K562 (cell line): Measurements from ENCODE around the gene EHD2. TPM values are rescaled to one million over a fixed set of nuclear protein-coding genes. Genes with fewer than 3 reads are reported as not detected.

Source experiments
- ARID1B ChIP-seq: fragments of 450-650 bp; IDR thresholded peaks from 2 replicates; pipeline ENCODE4 v1.6.1; 2016; ENCODE audit warnings: antibody characterized with exemption, mild to moderate bottlenecking, inconsistent platforms
- ELF4 ChIP-seq: fragments of 450-650 bp; formaldehyde crosslinking; IDR thresholded peaks from 2 replicates; pipeline ENCODE4 v1.4.0; 2022; ENCODE audit warnings: missing genetic modification characterization
- ETV6 ChIP-seq, 3 experiments: fragments of 150-350 bp in 1 of 3; sonication (generic) in 1 of 3; formaldehyde crosslinking in 1 of 3; IDR thresholded peaks; 2 replicates each; pipeline versions ENCODE4 v1.6.1 to v1.8.0; 2014 to 2022; ENCODE audit warnings: borderline replicate concordance in 2 of 3, low read depth in 2 of 3, antibody characterized with exemption in 1 of 3, low read length in 1 of 3, mild to moderate bottlenecking in 1 of 3, missing genetic modification reagents in 1 of 3
- GTF2E2 ChIP-seq: fragments of 200-800 bp; sonication (Bioruptor generic); IDR thresholded peaks from 2 replicates; pipeline ENCODE4 v1.6.1; 2016; ENCODE audit warnings: missing genetic modification characterization, missing compliant biosample characterization
- HOXB6 ChIP-seq: fragments of 250-450 bp; sonication (Bioruptor Pico); IDR thresholded peaks from 2 replicates; pipeline ENCODE4 v1.5.1; 2022; ENCODE audit warnings: mild to moderate bottlenecking, borderline replicate concordance
- KLF1 ChIP-seq: fragments of 450-650 bp; IDR thresholded peaks from 2 replicates; pipeline ENCODE4 v1.6.1; 2016; ENCODE audit warnings: missing genetic modification characterization, missing compliant biosample characterization
- KLF13 ChIP-seq: fragments of 450-650 bp; IDR thresholded peaks from 2 replicates; pipeline ENCODE4 v1.6.1; 2016; ENCODE audit warnings: missing genetic modification characterization, low read depth, mild to moderate bottlenecking, missing compliant biosample characterization, moderate library complexity, borderline replicate concordance
- KLF6 ChIP-seq: fragments of 250-450 bp; sonication (Bioruptor Pico); IDR thresholded peaks from 2 replicates; pipeline ENCODE4 v1.4.0; 2020; ENCODE audit warnings: mild to moderate bottlenecking, moderate library complexity, borderline replicate concordance
- MAFK ChIP-seq: IDR thresholded peaks from 2 replicates; pipeline ENCODE4 v1.6.1; 2011; ENCODE audit warnings: low read length, improper control_type of control experiment
- NR1H2 ChIP-seq: sonication (generic); formaldehyde crosslinking; IDR thresholded peaks from 2 replicates; pipeline ENCODE4 v1.4.0; 2020; ENCODE audit warnings: mild to moderate bottlenecking, missing genetic modification reagents
- NR4A1 ChIP-seq, 2 experiments: fragments of 250-450 bp in 1 of 2; fragments of 450-650 bp in 1 of 2; sonication (Bioruptor Pico) in 1 of 2; IDR thresholded peaks; 2 replicates each; pipeline versions ENCODE4 v1.4.0 to v1.6.1; 2016 to 2020; ENCODE audit warnings: mild to moderate bottlenecking in 2 of 2, missing compliant biosample characterization in 1 of 2, missing genetic modification characterization in 1 of 2, moderate library complexity in 1 of 2
- SMARCE1 ChIP-seq: fragments of 450-650 bp; IDR thresholded peaks from 2 replicates; pipeline ENCODE4 v1.7.1; 2016; ENCODE audit warnings: mild to moderate bottlenecking
- SREBF1 ChIP-seq: fragments of 150-350 bp; IDR thresholded peaks from 2 replicates; pipeline ENCODE4 v1.6.1; 2014; ENCODE audit warnings: antibody characterized with exemption, low read depth, low read length, borderline replicate concordance
- ZC3H4 ChIP-seq: sonication (generic); formaldehyde crosslinking; IDR thresholded peaks from 2 replicates; pipeline ENCODE4 v1.9.0; 2021; ENCODE audit warnings: missing genetic modification reagents, borderline replicate concordance
- ZFP36 ChIP-seq: fragments of 150-350 bp; IDR thresholded peaks from 2 replicates; pipeline ENCODE4 v1.6.1; 2018; ENCODE audit warnings: low read length, low read depth; ENCODE audit not compliant: partially characterized antibody
- polyA plus RNA-seq, 8 experiments: library from polyadenylated mRNA; depleted of rRNA in 4 of 8; stranded (reverse) in 5 of 8; unstranded in 3 of 8; fragments of >200 nt; fragmentation: Nextera tagmentation in 2 of 8; fragmentation: Illumina TruSeq in 1 of 8; extraction: Ambion mirVana in 2 of 8; extraction: Trizol in 1 of 8; gene quantifications; 2 replicates each; pipeline versions ENCODE4 v1.2.1 to v1.2.3, GENCODE V29; 2011 to 2014; ENCODE audit warnings: inconsistent platforms in 1 of 8, missing spikeins in 1 of 8
- total RNA-seq, 7 experiments: library from RNA; depleted of rRNA in 6 of 7; stranded (reverse); fragments of >200 nt in 6 of 7; fragmentation: Illumina TruSeq in 2 of 7; extraction: Trizol in 2 of 7; gene quantifications; 2 replicates each; pipeline versions ENCODE4 v1.2.1 to v1.2.3, GENCODE V29; 2011 to 2021; ENCODE audit warnings: low replicate concordance in 1 of 7
- TF ChIP-seq, protein P1 (sequence below): fragments of 200-800 bp; sonication (Bioruptor generic); IDR thresholded peaks from 2 replicates; pipeline ENCODE4 v1.6.1; 2017; ENCODE audit warnings: missing genetic modification characterization, missing compliant biosample characterization
- TF ChIP-seq, protein P2 (sequence below): fragments of 250-450 bp; sonication (Bioruptor Pico); IDR thresholded peaks from 2 replicates; pipeline ENCODE4 v1.4.0; 2020; ENCODE audit warnings: mild to moderate bottlenecking

The EHD2 gene
- total and polyA plus RNA-seq, 9 of the 15 experiments (the other 6 are each of a cell fraction or from before 2014, with no cell fraction given): 1.7 to 32.2 (median 3.0) TPM

GRCh38 chr19:47682939-47683338 lies 30.3 kb upstream of the EHD2 start (continued):
- TF ChIP-seq NR4A1 (CRISPR knock-in tag; IDR thresholded peaks at IDR 0.05): no peak
- TF ChIP-seq NR4A1 (tag; IDR thresholded peaks at IDR 0.05): no peak
- TF ChIP-seq ETV6 (IDR thresholded peaks at IDR 0.05; ENCODE audit: borderline replicate concordance in 1 of 2, low read depth in 2 of 2, low read length in 1 of 2): no peak
- no peak for TF ChIP-seq ETV6 (CRISPR knock-in tag; IDR thresholded peaks at IDR 0.05; ENCODE audit: borderline replicate concordance)
- TF ChIP-seq GTF2E2 (tag): no peak
- no peak for TF ChIP-seq HOXB6 (CRISPR knock-in tag)
- TF ChIP-seq, protein P1, sequence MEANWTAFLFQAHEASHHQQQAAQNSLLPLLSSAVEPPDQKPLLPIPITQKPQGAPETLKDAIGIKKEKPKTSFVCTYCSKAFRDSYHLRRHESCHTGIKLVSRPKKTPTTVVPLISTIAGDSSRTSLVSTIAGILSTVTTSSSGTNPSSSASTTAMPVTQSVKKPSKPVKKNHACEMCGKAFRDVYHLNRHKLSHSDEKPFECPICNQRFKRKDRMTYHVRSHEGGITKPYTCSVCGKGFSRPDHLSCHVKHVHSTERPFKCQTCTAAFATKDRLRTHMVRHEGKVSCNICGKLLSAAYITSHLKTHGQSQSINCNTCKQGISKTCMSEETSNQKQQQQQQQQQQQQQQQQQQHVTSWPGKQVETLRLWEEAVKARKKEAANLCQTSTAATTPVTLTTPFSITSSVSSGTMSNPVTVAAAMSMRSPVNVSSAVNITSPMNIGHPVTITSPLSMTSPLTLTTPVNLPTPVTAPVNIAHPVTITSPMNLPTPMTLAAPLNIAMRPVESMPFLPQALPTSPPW (CRISPR knock-in tag): peak; percentile 27; the same call in 1 of the 2 replicates
- TF ChIP-seq ELF4: no peak
- no peak for TF ChIP-seq SMARCE1
- TF ChIP-seq SREBF1: no peak
- no peak for TF ChIP-seq NR1H2 (CRISPR knock-in tag)
- no peak for TF ChIP-seq ZFP36
- TF ChIP-seq KLF1: no peak
- TF ChIP-seq ZC3H4 (CRISPR knock-in tag): no peak
- TF ChIP-seq, protein P2, sequence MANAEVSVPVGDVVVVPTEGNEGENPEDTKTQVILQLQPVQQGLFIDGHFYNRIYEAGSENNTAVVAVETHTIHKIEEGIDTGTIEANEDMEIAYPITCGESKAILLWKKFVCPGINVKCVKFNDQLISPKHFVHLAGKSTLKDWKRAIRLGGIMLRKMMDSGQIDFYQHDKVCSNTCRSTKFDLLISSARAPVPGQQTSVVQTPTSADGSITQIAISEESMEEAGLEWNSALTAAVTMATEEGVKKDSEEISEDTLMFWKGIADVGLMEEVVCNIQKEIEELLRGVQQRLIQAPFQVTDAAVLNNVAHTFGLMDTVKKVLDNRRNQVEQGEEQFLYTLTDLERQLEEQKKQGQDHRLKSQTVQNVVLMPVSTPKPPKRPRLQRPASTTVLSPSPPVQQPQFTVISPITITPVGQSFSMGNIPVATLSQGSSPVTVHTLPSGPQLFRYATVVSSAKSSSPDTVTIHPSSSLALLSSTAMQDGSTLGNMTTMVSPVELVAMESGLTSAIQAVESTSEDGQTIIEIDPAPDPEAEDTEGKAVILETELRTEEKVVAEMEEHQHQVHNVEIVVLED: no peak
- no peak for TF ChIP-seq KLF13
- no peak for TF ChIP-seq KLF6
- peak; percentile 57 for TF ChIP-seq ARID1B
- TF ChIP-seq MAFK: no peak
- TF ChIP-seq, all 486 proteins: peak for 23
